HG03558 (cell line): ENCODE results near the gene BAMBI.

Source experiments
- ATAC-seq: cut with Tn5 transposase; IDR thresholded peaks from one replicate; pipeline ENCODE4 v1.9.1; 2021; ENCODE audit warnings: moderate number of reproducible peaks; ENCODE audit not compliant: unreplicated experiment; ENCODE audit errors: extremely low read depth

The BAMBI gene

DNA sequence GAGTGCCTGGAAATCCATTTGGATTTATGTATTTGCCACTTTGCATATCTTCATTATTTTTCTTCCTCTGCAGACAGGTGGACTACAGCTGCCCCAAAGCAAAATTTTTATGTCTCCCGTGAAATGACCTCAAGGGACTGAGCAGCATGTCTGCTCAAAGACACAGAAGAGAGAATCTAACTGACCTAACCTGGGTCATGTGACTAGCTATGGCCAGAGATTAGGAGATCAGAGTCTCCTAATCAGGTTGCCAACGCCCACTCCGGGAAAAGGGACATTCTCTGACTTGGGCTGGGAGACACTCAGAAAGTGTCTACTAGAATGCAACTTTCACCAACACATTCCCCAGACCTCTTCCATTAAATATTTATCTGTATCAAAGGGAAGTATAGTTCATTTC lies 2.5 kb upstream of the BAMBI start:
- no peak for ATAC-seq

DNA sequence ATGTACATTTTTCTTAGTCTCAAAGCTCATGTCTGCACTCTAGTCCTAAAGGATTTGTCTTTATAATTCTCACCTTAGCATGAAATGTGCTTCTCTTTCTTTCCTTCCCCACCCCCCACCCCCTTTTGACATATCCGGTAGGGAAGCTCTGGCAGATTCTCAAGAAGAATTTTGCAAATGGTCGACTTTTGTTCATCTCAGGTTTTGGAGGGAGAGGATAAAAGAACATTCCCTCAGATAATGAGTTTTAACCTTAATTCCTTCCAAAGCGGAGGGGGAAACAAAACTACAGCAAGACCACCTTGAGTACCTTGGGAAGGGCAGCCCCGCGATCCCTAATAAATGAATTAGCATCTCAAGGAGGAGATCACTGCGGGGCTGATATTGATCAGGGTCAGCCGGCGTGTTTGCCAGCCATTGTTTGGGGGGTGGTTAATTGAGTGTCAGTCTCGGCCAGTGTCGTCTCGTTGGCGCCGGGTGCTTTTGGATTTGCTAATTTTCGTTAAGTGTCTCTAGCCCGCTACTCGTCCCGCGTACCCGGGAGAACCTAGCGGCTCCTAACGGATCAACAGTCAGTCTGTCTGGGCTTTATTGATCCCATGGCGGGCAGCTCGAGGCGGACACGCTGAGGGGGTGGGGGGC lies 874 bp upstream of the BAMBI start:
- ATAC-seq: no peak

DNA sequence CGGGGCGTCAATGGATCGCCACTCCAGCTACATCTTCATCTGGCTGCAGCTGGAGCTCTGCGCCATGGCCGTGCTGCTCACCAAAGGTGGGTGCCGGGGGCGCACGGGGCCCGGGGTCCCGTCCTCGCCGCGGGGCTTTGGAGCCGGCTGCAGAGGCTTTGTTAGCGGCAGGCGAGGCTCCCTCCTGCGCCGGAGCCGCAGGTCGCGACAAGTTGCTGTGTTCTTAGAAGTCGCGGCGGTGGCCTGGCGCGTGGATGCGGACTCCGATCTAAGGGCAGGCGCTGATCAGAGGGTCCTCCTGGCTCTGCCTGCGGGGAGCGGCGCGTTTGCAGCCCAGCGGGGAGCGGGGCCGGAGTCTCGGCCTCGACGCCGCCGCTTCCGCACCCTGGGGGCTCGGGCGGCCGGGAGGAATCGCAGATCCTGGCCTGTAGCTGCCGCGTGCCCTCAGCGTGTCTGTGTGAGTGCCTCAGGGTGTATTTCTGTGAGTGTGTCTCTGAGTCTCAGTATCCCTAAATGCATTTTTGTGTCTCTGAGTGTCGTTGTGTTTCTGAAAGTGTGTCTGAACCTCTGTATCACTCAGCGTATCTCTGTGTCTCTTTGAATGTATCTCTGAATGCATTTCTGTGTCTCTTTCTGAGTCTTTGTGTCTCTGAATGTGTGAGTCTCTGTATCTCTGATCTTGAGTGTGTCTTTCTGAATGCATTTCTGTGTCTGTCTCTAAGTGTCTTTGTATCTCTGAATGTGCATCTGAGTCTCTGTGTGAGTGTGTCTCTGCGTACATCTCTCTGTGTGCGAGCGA lies 766 bp downstream of the BAMBI start:
- ATAC-seq: no peak

DNA sequence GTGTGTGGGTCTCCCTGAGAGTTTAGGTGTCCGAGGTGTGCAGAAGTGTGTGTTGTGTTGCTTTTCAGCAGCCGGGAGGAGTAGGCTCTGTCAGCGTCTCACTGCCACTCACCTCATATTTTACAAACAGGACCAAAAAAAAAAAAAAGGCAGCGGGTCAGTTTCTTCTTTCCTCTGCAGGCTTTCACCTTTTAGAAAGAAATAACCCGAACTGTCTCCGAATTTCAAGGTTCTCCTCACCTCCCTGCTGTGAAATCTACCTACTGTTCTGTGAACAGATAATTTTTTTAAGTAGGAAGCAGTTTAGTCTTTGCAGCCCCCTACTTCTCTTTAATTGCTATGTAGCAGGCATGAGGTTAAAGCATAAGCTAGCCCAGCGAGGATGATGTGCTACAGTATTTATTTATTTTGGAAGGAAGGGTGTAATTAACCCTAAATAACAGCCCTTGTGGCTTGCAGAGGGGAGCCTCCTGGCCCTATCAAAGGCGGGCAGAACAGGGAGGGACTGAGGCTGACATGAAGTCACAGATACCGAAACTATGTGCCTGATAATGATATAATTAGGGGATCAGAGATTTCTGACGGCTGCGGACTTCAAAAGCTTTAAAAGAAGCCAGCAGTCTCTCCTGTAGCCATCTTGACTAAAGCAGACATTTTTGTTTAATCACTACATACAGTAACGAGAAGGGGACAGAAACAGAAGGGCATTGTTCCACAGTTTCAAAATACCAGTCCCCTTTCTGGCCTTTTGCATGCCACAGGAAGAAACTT lies 1.6 kb downstream of the BAMBI start:
- ATAC-seq: no peak

DNA sequence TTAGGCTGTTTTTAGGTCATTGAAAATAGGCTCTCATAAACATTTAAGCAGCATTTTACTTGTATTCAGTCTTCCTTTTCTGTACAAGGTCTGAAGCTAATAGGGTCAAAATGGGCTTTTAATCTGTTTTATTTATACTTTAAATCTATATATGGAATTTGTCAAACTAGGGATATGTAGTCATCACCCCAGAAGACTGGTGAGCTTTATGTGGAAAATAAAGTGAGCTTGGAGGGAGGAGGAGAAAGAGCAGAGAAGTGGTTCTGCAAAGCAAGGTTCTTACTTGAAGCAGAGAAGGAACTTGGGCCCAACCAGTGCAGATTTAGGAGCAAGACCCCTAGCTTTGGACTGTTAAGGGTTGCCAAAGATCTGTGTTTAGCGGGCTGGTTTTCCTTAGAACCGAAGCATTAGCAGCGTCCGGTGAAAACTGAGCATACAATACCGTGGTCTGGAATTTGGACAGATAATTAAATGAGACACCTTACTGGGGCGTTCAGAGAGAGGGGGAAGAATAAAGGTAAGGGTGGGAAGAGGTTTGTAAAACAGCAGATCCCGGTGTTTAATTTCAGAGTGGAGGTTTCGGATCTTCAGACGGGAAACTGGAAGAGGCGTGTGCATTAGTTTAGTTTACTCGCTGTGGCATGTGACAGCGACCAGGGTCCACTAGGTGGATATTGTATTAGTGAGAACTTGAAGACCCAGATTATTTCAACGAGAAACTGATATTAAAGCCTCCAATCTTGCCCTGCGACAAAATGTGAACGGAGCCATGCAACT lies 2.4 kb downstream of the BAMBI start:
- no peak for ATAC-seq

DNA sequence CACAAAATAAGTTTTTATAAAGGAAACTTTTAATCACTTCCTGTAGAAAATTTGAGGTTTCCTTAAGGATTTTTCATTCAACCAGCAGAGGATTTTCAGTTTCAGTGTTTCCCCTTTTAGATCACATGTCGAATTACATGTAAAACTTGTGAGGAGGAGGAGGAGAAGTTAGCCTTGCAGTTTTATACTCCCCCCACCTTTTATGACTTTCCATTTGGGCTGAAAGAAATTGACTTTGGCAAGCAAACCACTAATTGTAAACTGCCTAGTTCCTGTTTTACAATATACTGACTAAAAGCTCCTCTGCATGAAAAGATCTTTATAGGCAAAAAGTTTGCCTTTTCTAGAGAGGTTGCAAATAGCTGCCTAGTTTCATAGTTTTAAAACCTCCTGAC lies 3.0 kb downstream of the BAMBI start:
- no peak for ATAC-seq

DNA sequence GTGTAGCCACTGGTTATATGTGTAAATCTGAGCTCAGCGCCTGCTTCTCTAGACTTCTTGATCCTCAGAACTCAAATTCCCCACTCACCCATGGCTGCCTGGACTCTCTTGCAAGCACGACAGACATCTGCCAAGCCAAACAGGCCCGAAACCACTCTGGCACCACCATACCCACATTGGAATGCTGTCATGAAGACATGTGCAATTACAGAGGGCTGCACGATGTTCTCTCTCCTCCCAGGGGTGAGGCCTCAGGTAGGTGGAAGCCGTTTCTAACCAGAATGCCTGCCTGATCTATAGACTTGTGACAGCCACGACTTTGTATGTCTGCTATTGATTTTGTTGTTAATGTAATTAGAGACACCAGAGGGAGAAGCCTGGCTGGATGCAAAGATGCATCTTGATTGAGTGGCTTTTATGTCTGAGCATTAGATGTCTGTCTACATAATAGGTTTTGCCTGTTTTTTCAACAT lies 4.0 kb downstream of the BAMBI start:
- ATAC-seq: no peak

DNA sequence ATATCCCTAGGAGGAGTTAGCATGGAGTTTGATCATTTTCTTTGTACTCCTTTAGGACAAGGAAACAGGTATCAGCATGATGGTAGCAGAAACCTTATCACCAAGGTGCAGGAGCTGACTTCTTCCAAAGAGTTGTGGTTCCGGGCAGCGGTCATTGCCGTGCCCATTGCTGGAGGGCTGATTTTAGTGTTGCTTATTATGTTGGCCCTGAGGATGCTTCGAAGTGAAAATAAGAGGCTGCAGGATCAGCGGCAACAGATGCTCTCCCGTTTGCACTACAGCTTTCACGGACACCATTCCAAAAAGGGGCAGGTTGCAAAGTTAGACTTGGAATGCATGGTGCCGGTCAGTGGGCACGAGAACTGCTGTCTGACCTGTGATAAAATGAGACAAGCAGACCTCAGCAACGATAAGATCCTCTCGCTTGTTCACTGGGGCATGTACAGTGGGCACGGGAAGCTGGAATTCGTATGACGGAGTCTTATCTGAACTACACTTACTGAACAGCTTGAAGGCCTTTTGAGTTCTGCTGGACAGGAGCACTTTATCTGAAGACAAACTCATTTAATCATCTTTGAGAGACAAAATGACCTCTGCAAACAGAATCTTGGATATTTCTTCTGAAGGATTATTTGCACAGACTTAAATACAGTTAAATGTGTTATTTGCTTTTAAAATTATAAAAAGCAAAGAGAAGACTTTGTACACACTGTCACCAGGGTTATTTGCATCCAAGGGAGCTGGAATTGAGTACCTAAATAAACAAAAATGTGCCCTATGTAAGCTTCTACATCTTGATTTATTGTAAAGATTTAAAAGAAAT lies 4.8 kb downstream of the BAMBI start:
- ATAC-seq: no peak

DNA sequence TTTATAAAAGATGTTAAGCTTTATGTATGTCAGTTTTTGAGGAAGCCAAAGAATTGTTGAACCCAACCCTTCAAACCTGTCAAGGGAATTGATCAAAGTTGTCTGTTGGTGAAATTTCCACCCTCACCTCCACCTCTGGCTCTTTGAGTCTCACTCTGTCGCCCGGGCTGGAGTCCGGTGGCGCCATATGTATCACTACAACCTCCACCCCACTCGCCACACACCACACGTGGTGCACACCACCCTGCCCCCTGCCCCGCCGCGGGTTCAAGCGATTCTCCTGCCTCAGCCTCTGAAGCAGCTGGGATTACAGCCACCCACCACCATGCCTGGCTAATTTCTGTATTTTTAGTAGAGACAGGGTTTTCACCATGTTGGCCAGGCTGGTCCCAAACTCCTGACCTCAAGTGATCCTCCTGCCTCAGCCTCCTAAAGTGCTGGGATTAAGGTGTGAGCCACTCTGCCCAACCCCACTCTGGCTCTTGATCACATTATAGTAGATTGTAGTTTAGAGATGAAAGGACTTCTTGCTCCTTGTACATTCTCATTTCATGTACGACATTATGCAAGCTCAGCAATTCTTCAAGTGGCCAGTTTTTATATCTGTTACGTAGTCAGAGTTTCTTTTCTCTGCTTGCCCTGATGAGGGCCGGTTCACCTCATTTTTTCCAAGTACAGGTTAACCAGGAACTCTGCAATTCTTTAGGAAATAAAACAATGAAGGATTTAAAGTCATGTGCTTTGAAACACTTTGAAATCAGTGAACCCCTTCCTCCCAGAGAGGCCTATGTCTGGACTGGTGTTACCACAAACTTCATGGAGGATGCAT lies 7.0 kb downstream of the BAMBI start:
- ATAC-seq: no peak

DNA sequence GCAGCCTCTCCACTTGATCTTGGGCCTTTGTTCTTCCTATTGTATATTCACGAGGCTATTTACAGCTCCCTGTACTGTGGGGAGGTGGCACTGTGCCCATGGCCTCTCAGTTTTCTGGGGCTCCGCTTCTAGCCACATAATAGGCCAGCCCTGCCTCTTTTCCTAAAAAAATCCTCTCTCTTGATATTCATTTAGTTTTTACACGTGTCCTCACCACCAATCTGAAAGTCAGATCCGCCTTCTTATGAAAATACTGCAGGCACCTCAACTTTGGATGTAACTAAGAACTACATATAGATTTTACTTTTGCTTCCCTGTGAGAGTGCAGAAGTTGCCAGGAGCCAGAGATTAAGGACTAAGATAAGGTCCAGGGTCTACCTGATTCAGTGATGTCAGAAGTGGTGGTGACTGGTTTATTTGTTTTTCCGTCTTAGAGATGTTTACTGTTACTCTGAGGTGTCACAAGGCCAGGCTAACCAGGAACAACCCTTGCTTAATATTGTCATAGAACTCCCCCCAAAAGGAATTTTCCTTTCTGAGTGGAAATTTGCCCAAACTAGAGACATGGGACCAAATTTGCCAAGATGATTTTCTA lies 7.8 kb downstream of the BAMBI start:
- ATAC-seq: no peak

DNA sequence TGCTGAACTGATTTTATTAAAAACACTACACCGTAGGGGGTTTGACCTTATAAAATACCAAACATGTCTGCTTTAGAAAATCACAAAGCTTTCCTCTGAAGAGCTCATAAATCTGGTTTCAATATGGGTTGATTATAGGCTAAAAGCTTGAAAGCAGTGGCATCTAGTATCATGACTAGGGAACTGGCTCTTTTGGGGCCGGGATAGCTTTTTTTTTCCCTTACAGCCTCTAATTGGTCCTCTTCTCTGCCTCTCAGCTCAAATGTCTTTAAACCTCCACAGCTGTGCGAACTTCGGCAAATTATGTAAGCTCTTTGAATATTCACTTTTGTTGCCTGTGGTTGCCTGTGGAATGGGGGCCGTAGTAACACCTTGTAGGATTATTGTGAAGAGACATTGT lies 8.4 kb downstream of the BAMBI start:
- ATAC-seq: no peak

DNA sequence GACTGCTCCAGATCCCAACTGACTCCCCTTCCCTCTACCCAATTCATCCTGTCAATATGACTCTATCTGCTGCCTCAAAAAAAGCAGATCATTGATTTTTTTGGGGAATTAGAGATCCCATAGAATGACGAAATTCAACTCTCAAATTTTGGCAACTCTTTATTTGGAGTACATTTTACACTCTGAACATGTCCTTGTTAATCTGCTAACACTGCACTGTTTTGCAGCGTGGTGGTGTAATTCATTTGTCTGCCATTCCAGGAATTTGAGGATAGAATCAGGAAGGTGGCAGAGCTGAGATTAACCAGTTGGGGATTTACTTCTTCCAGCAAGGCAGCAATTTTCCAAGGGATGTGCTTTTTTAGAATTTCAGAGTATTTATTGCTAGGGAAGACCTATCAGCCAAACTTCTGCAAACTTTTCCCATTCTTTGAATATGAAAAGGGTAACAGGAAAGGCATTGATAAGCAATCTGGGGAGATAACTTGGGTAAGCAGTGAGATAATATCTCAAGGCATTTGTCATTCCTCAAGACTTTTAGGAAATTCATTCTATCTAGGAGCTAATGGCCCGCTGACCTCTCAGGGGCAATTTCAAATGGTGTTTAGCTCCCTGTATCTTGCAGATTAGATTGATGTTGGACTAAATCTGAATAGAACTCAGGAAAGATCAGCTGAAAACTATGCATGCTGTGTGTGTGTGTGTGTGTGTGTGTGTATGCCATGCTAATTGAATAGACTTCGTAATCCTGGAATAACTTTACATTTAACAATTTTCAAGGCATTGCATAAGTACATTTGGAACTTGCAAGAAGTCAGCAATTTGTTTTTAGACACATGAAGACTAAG lies 9.7 kb downstream of the BAMBI start:
- ATAC-seq: no peak

DNA sequence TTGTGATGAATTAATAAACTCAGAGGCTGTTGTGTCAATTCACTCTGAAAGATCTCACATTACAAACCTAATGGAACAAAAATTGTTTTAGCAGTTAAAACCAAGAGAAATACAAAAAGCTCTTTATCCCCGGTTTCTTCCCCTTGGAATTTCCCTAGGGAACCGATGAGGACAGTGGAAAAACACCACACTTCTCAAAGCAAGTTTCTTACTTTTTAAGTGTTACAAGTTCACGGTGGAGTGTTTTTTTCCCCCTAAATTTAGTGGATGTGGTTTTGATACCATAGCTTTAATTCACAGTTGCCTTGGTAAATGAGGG lies 10.3 kb downstream of the BAMBI start:
- no peak for ATAC-seq

DNA sequence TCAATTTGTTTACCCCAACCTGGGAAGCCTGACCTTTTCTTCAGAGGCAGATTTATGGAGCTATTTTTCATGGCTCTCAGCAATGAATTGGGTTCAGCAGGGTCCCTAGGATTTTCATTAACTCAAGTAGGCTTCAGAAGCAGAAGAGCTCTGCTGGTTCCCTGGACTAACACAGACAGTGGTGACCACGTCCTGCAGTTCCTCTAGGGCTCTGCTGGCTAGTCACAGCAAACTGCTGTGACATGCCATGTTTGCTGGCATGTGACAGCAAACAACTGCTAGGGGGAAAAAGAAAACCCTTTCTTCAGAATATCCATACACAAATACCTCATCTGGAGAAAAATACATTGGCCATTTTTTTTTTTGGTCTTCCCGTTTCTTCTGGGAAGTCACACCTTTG lies 13.2 kb downstream of the BAMBI start:
- ATAC-seq: no peak

DNA sequence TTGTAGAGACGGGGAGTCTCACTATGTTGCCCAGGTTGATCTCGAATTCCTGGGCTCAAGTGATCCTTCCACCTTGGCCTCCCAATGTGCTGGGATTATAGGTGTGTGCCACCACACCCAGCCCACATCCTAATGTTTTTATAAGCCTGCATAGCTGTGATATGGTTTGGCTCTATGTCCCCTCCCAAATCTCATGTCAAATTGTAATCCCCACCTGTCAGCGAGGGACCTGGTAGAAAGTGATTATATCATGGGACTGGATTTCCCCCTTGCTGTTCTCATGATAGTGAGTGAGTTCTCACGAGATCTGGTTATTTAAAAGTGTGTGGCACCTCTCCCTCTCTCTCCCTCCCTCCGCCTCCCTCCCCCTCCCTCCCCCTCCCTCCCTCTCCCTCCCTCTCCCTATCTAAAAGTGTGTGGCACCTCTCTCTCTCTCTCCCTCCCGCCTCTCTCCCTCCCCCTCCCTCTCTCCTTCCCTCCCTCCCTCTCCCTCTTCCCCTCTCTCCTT lies 13.9 kb downstream of the BAMBI start:
- ATAC-seq: no peak

DNA sequence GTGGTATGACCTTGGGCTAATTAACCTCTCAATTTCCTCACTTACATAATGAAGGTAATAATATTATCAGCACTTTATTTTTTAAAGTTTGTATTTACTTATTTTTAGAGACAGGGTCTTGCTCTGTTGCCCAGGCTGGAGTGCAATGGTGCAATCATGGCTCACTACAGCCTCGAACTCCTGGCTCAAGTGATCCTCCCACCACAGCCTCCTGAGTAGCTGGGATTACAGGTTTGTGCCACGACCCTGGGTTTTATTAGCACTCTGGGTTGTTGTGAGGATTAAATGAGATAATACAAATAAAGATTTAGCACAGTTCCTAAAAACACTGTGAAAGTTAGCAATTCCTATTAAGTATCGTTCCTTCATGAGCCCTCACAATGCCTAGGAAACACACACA lies 14.7 kb downstream of the BAMBI start:
- no peak for ATAC-seq

DNA sequence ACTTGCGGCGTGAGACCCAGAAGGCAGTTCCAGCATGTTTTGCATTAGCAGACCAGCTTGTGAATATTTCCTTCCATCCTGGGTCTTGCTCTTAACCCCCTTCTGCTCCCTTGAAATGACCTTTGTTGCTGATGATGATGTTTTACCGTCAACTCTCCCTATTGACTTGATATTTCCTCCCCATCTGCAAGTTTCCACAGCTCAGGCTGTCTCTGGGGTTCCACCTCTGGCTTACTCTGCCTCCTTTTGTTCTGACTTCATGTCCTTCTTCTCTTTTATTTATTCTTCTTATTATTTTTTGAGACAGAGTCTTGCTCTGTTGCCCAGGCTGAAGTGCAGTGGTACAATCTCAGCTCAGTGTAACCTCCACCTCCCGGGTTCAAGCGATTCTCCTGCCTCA lies 17.2 kb downstream of the BAMBI start:
- no peak for ATAC-seq

DNA sequence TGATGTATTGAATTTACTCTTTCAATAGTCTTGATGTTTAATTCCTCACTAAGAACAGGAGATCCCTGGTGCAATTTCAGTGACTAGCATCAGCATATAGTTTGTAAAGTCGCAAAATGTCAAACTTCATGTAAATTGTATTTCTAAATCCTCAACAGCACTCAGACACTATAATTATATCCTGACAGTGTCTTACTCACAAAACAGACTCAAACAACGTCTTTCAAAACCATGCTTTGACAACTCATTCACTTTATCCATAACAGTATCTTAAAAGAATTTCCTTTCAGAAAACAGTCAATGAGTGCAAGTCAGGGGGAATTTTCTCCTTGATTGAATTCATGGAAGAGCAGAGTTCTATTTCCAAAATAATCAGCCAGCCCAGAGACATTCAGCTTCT lies 20.8 kb downstream of the BAMBI start:
- no peak for ATAC-seq
